ENCODE measurements around the gene EID2. TPM values are rescaled to one million over a fixed set of nuclear protein-coding genes. Genes with fewer than 3 reads are reported as not detected.

The EID2 gene
- total RNA-seq: 11.4 and 19.0 TPM in 2 replicates

- DNase-seq (ENCODE audit: extremely low read depth, low read depth, low spot score): no peak
Observed at GRCh38 chr19:39539518-39540332, at the start of gene EID2. EID2 (minus strand) TSS chr19:39540161; CDS start chr19:39540079, 82 bp downstream.

- DNase-seq (ENCODE audit: extremely low read depth, low read depth, low spot score): no peak
Observed at GRCh38 chr19:39588066-39588465, 48.1 kb upstream of the EID2 start.

DNA sequence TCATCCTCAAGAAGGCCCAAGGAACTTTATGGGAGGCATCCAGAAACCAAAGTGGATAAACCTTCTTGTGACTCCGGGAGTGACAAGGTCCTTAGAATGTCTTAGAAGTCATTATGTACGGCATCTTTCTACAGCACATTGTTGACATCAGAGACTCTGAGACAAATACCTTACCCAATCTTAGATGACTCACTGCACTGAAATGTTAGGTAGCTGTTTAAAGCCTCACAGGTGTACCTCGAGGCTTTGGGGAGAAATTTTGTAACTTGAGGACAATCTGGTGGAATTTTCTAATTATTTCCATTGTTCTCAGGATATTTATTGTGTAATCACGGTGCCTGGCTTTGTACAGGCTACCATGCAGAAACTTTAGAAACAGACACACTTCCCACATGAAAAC is 47.5 kb upstream of the EID2 start:
- DNase-seq (ENCODE audit: extremely low read depth, low read depth, low spot score): no peak

- no peak for DNase-seq (ENCODE audit: extremely low read depth, low read depth, low spot score)
Observed at GRCh38 chr19:39582891-39583625, 43.1 kb upstream of the EID2 start.

- DNase-seq (ENCODE audit: extremely low read depth, low read depth, low spot score): no peak
Observed at GRCh38 chr19:39582442-39582841, 42.5 kb upstream of the EID2 start.

- no peak for DNase-seq (ENCODE audit: extremely low read depth, low read depth, low spot score)
Observed at GRCh38 chr19:39568604-39569003, 28.6 kb upstream of the EID2 start.

DNA sequence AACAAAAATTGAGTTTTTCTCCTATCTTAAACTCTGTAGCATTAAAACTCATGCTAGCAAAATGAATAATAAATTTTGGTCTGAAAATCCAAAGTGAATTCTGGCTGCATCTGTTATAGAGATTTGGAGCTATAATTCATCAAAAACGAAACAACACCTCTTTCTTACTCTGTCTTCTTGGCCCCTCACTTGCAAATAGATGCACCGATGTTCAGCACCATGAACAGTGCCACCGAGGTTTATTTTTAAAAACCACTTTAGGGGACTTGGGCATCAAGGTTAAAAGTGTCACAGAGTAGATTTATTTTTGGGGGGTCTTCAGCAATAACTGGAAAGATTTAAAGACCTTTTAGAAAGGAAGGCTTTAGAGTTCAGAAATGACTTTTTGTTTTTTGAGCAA is 26.1 kb upstream of the EID2 start:
- DNase-seq (ENCODE audit: extremely low read depth, low read depth, low spot score): no peak

GRCh38 chr19:39563408-39563807 is 23.4 kb upstream of the EID2 start:
- DNase-seq (ENCODE audit: extremely low read depth, low read depth, low spot score): no peak

- no peak for DNase-seq (ENCODE audit: extremely low read depth, low read depth, low spot score)
Observed at GRCh38 chr19:39558624-39559117, 18.7 kb upstream of the EID2 start.

DNA sequence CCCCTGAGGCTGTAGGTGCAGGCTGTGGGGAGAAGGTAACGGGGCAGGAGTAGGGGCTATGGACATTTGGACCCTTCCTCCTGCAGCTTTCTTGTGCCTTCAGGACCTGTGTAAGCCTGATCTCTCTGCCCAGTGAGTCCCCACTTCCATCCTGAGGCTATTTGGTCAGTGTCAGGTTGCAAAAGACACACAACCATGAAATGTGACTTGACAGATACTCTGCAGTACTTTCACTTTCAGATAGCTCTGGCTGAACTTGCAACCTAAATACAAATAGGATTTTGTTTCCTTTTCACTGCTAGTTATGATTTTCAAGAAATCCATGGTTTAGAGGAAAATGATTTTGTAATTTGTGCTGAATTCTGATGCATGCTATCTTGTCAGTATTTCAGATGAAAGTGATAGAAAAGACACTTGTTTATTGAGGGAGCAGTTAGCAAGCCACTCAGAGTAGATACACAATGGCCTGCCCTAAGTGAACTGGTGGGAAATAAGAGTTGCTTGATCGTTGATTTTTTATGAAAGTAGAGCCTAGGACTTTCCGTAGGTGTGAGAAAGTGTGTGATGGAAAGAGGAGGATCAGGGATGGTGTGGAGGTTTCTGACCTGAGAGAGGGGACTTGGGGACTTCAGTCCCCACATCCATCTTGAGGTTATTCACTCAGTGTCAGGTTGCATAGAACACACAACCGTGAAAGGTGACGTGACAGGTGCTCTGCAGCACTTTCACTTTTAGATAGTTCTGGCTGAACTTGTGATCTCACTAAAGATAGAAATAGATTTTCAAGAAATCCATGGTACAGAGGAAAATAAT is 18.1 kb upstream of the EID2 start:
- DNase-seq (ENCODE audit: extremely low read depth, low read depth, low spot score): no peak

GRCh38 chr19:39555883-39556282 is 15.9 kb upstream of the EID2 start:
- DNase-seq (ENCODE audit: extremely low read depth, low read depth, low spot score): no peak

DNA sequence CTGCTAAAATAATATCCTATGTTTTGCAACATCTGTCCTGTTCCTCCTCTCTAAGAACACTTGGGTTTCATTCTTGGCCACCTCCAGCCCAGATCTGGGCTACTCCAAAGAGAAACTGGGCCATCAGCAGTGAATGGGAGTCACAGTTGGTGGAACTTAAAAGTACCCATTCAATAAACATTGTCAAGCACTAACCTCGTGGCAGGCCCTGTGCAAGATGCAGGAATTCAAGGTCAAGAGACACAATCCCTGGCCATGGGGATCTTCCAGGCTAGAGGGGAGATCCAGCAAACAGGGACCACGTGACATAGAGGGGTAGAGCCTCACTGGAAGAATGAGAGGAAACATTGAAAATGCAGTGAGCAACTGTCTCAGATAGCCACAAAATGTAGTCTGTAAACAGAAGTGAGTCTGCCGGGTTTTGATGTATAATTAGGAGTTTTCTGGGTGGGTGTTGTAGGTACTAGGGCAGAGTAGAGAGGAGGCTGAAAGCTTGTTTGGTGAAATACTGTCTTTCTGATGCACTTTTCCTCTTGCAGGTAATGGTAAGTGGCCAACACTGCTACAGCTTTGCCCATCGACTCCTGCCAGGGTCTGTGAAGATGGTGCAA is 14.8 kb upstream of the EID2 start:
- no peak for DNase-seq (ENCODE audit: extremely low read depth, low read depth, low spot score)

GRCh38 chr19:39553082-39553652 is 13.2 kb upstream of the EID2 start:
- no peak for DNase-seq (ENCODE audit: extremely low read depth, low read depth, low spot score)

- no peak for DNase-seq (ENCODE audit: extremely low read depth, low read depth, low spot score)
Observed at GRCh38 chr19:39550197-39550596, 10.2 kb upstream of the EID2 start.

DNA sequence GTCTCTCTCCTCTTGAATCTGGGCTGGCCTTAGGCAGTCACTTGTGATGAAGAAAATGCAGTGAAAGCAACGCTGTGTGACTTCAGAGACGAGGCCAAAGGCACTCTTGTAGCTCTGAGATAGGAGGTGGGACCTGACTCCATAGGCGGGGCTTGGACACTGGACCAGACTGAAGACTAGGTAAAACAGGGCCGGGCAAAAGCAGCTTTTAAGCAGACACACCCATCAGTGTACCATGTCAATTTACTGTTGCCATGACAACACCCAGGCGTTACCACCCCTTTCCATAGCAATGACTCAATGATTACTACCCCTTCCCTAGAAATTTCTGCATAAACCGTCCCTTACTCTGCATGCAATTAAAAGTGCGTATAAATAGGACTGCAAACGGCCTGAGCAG is 6.6 kb upstream of the EID2 start:
- no peak for DNase-seq (ENCODE audit: extremely low read depth, low read depth, low spot score)

- DNase-seq (ENCODE audit: extremely low read depth, low read depth, low spot score): no peak
Observed at GRCh38 chr19:39544911-39545310, 5.0 kb upstream of the EID2 start.

DNA sequence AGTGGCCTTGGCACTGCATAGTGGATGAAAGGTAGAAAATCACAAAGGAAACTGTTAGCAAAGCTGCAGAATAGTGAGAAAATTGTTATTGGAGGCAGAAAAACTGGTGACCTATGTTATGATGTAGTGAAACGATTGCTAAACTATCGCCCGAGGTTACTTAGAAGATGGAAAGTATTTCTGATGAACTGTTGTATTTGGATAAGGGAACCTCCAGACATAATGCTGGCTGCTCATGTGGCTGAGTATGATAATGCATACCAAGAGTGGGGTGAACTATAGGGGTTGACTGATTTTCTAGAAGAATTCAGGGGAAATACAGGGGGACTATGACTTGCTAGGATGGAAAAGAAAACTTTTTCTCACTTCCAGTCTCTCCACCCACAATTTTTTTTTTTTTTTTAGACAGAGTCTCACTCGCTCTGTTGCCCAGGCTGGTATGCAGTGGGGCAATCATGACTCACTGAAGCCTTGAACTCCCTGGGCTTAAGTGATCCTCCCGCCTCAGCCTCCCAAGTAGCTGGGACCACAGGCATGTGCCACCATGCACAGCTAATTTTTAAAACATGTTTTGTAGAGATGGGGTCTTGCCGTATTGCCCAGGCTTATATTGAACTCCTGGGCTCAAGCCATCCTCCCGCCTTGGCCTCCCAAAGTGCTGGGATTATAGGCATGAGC is 4.4 kb upstream of the EID2 start:
- DNase-seq (ENCODE audit: extremely low read depth, low read depth, low spot score): no peak

DNA sequence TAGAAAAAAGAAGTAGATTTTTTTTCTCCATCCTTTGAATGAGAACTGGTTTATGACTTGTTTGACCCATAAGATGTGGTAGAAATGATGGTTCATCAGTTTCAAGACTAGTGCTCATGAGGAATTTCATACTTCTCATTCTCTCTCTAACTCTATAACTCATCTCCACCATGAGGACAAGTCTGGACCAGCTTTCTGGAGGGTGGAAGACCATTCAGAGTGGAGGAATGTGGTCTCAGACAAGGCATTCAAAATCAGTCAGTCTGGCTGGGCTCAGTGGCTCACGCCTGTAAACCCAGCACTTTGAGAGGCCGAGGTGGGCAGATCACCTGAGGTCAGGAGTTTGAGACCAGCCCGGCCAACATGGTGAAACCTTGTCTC is 3.5 kb upstream of the EID2 start:
- DNase-seq (ENCODE audit: extremely low read depth, low read depth, low spot score): no peak

- DNase-seq (ENCODE audit: extremely low read depth, low read depth, low spot score): no peak
Observed at GRCh38 chr19:39542206-39542605, 2.2 kb upstream of the EID2 start.

DNA sequence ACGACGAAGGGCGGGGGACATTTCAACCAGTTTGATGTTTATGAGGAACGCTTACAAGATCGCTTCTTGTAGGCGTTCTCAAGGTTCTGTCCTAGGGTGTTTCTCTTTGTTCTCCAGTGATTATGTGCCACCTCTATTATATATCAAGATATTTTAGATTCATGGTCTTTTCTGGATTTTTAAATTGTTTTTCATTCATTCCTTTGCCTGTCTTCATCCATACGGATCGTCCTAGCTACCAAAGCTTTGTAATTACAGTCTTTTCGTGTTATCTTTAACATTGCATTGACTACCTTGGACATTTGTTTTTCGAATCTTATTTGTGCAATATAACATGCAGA is 342 bp upstream of the EID2 start:
- DNase-seq (ENCODE audit: extremely low read depth, low read depth, low spot score): no peak

Data from glomerular endothelial cell (primary cell).